ENCODE data around the gene RASGEF1B. TPM values are rescaled to one million over a fixed set of nuclear protein-coding genes. Genes with fewer than 3 reads are reported as not detected.

RASGEF1B gene
- total RNA-seq, 6 experiments from 2014 or later: 22.9 to 51.9 (median 25.8) TPM

DNA sequence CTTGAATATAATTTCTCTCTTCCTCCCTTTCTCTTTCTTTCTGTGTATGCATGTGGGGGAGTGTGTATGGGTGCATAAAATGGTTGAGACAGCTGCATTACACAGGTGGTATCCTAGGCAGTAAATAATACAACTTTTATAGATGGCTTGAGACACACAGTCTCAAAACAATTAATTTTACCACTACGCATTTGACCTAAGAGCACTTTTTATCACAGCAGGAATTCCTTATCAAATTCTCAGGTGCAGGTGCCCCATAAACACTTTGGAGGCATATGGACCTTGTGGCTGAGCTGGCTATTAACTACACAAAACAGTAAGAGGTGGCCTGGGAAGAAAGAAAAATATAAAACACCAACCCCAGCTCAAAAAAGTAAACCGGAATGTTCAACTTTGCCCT, 91.3 kb downstream of the RASGEF1B start:
- no peaks in the 10 kb centered on the region for H3K9me3 ChIP-seq
- no peaks in the 10 kb centered on the region for H3K27me3 ChIP-seq
- TF ChIP-seq POLR2A (IDR thresholded peaks at IDR 0.05): no peak
- TF ChIP-seq, protein P1, sequence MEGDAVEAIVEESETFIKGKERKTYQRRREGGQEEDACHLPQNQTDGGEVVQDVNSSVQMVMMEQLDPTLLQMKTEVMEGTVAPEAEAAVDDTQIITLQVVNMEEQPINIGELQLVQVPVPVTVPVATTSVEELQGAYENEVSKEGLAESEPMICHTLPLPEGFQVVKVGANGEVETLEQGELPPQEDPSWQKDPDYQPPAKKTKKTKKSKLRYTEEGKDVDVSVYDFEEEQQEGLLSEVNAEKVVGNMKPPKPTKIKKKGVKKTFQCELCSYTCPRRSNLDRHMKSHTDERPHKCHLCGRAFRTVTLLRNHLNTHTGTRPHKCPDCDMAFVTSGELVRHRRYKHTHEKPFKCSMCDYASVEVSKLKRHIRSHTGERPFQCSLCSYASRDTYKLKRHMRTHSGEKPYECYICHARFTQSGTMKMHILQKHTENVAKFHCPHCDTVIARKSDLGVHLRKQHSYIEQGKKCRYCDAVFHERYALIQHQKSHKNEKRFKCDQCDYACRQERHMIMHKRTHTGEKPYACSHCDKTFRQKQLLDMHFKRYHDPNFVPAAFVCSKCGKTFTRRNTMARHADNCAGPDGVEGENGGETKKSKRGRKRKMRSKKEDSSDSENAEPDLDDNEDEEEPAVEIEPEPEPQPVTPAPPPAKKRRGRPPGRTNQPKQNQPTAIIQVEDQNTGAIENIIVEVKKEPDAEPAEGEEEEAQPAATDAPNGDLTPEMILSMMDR (IDR thresholded peaks at IDR 0.05): no peak
- ATAC-seq: no peak
- intact Hi-C loops (cut with DNase I): no loop called here
- H3K4me1 ChIP-seq: no peaks in the 10 kb centered on the region
- WGBS (ENCODE audit: insufficient coverage, low coverage, low lambda C conversion rate, missing lambda C conversion rate): 96% methylated on average over 2 of the region's 2 CpGs
- no peak for DNase-seq
- H3K4me3 ChIP-seq: no peak overlapping the region
- no peak overlapping the region for H3K27ac ChIP-seq
- H3K36me3 ChIP-seq: no peaks in the 10 kb centered on the region

DNA sequence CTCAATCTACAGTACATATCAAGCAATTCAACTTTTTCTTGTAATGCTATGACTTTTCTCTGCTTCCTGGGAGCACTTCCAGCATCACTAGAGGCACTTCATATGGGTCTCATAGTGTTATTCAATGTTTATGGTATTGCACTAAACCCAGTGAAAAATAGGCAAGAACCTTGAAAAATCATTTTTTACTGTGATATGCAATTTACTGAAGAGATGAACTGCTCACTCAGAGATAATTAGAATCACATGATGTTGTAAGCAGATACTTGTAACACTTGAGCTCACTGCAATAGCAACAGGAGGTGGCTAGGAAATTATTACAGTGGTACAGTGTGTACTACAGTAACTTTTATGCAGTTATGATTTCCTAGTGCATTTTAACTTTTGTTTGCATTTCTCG, 93.3 kb downstream of the RASGEF1B start:
- no peak for TF ChIP-seq POLR2A (IDR thresholded peaks at IDR 0.05)
- TF ChIP-seq, protein P1 (IDR thresholded peaks at IDR 0.05): no peak
- Histone ChIP-seq H3K9me3 (no peaks in the 10 kb centered on the region), H3K27ac (no peak overlapping the region), H3K27me3 (no peaks in the 10 kb centered on the region), H3K36me3 (no peaks in the 10 kb centered on the region), H3K4me1 (no peaks in the 10 kb centered on the region), H3K4me3 (no peak overlapping the region)
- WGBS (ENCODE audit: insufficient coverage, low coverage, low lambda C conversion rate, missing lambda C conversion rate): 100% methylated on average over 1 of the region's 1 CpG
- DNase-seq (no peak), ATAC-seq (no peak)
- intact Hi-C loops (cut with DNase I): no loop called here

DNA sequence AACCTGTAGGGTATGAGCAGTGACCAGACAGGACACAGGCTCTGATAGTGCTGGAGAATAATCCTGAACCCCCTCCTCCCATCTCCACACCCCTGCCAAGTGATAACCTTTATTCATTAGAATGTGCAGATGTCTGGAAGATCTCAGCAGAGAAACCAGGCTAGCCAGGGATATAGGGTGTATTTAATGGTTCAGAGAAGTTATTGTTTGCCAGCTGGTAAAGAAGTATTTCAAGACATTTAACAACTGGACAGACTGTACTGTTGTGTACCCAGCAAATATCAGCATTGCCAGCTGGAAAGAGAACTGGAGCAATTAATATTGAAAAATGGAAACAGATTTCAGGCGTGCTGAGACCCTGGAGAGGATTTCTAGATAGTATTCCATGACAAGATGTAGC, 94.5 kb downstream of the RASGEF1B start:
- Histone ChIP-seq H3K4me1 (no peaks in the 10 kb centered on the region), H3K27ac (no peak overlapping the region), H3K27me3 (no peaks in the 10 kb centered on the region), H3K4me3 (no peak overlapping the region), H3K9me3 (no peaks in the 10 kb centered on the region), H3K36me3 (no peaks in the 10 kb centered on the region)
- no peak for DNase-seq
- intact Hi-C loops (cut with DNase I): no loop called here
- no peak for ATAC-seq
- WGBS (ENCODE audit: insufficient coverage, low coverage, low lambda C conversion rate, missing lambda C conversion rate): 56% methylated on average over 1 of the region's 1 CpG
- TF ChIP-seq, protein P1 (IDR thresholded peaks at IDR 0.05): no peak
- TF ChIP-seq POLR2A (IDR thresholded peaks at IDR 0.05): no peak

DNA sequence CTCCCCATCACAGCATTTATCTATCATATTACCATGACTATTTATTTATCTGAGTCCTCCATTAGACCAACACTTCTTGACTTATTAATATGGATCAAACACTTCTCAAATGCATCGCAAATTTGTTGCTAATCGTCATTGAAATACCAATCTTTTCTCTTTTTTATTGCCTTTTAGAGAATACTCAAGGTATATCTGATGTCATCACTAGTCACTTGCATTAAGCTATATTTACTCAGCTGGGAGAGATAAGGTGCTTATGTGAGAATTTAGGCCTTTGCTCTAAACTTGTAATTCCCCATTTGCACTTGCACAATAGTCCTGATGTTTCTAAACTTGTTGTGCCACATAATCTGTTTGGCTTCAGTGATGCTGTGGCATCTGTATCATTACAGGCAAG, 95.0 kb downstream of the RASGEF1B start:
- Histone ChIP-seq H3K9me3 (no peaks in the 10 kb centered on the region), H3K36me3 (no peaks in the 10 kb centered on the region), H3K27ac (no peak overlapping the region), H3K4me3 (no peak overlapping the region), H3K27me3 (no peaks in the 10 kb centered on the region), H3K4me1 (no peaks in the 10 kb centered on the region)
- ATAC-seq (no peak), DNase-seq (no peak)
- intact Hi-C loops (cut with DNase I): no loop called here
- 74% methylated on average over 2 of the region's 2 CpGs for WGBS (ENCODE audit: insufficient coverage, low coverage, low lambda C conversion rate, missing lambda C conversion rate)
- no peak for TF ChIP-seq POLR2A (IDR thresholded peaks at IDR 0.05)
- TF ChIP-seq, protein P1 (IDR thresholded peaks at IDR 0.05): no peak

Measured in right lobe of liver (tissue), 6 donors.